ENCODE data around the gene PDIA6.

DNA sequence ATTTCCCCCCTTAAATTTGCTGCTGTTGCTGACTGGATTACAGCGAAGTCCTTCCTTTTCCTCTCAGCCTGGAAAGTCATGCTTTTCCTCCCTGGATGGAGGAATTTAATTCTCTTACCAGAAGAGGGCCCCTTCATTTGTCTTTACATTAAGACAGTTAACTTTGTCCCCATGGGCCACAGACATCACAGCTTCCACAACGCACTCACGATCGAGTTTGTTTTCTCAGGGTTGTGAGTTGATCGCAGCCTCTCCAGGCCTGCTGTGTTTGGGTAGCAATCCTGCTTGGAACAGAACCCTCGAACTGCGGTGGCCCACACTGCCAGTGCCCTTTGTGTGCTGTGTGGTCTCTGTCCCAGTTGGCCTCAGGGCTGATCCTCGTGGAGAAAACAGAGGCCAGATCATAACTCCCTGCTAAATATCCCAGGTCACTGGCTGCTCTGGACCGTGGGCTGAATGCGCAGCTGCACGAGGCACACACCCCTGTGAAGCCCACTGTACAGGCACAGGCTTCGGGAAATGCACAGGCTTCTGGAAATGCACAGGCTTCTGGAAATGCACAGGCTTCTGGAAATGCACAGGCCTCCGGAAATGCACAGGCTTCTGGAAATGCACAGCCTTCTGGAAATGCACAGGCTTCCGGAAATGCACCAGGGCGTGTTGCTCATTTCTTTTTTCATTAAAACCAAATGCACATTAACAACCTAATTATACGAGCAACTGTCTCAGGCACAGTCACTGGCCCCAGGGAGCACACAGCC, 2.2 kb upstream of the PDIA6 start:
- TF ChIP-seq POLR2A (IDR thresholded peaks at IDR 0.05; ENCODE audit: low read depth, low read length) = no peak
- TF ChIP-seq CEBPB (IDR thresholded peaks at IDR 0.05; ENCODE audit: low read depth, low read length) = no peak
- no peak for TF ChIP-seq CTCF (conservative IDR thresholded peaks at IDR 0.05; ENCODE audit: low read depth, low read length)
- no peak for TF ChIP-seq BHLHE40 (IDR thresholded peaks at IDR 0.05; ENCODE audit: low read depth, low read length)
- TF ChIP-seq ELK1 (IDR thresholded peaks at IDR 0.05; ENCODE audit: borderline replicate concordance, low read depth, low read length) = no peak
- TF ChIP-seq USF2 (IDR thresholded peaks at IDR 0.05; ENCODE audit: low read depth, low read length) = no peak
- TF ChIP-seq RFX5 (IDR thresholded peaks at IDR 0.05; ENCODE audit: low read depth, low read length) = no peak
- no peak for TF ChIP-seq SMC3 (IDR thresholded peaks at IDR 0.05; ENCODE audit: low read depth, low read length)
- TF ChIP-seq FOS (IDR thresholded peaks at IDR 0.05; ENCODE audit: low read depth, low read length) = no peak
- TF ChIP-seq MAFK (IDR thresholded peaks at IDR 0.05; ENCODE audit: low read depth, low read length) = no peak
- no peak for TF ChIP-seq RCOR1 (IDR thresholded peaks at IDR 0.05; ENCODE audit: insufficient replicate concordance, low read length)
- TF ChIP-seq MXI1 (IDR thresholded peaks at IDR 0.05; ENCODE audit: borderline replicate concordance, low read depth, low read length) = no peak
- TF ChIP-seq RAD21 (IDR thresholded peaks at IDR 0.05; ENCODE audit: low read length) = no peak
